22Rv1 (cell line): ENCODE results near the gene PGAP6.

Experiments
- H3K27ac ChIP-seq: fragments of 450-650 bp; 2 replicates; pipeline ENCODE4 v1.5.1; 2017
- CTCF ChIP-seq: fragments of 450-650 bp; IDR thresholded peaks from 2 replicates; pipeline ENCODE4 v1.5.1; 2017; ENCODE audit warnings: mild to moderate bottlenecking
- ZFX ChIP-seq: fragments of 450-650 bp; IDR thresholded peaks from 2 replicates; pipeline ENCODE4 v1.6.1; 2017; ENCODE audit warnings: antibody characterized with exemption, borderline replicate concordance

Gene PGAP6

GRCh38 chr16:380762-381011, 1.1 kb downstream of the PGAP6 start:
- TF ChIP-seq ZFX = no peak
- no peak for TF ChIP-seq CTCF
- H3K27ac ChIP-seq = peak overlapping the region; percentile 96

DNA sequence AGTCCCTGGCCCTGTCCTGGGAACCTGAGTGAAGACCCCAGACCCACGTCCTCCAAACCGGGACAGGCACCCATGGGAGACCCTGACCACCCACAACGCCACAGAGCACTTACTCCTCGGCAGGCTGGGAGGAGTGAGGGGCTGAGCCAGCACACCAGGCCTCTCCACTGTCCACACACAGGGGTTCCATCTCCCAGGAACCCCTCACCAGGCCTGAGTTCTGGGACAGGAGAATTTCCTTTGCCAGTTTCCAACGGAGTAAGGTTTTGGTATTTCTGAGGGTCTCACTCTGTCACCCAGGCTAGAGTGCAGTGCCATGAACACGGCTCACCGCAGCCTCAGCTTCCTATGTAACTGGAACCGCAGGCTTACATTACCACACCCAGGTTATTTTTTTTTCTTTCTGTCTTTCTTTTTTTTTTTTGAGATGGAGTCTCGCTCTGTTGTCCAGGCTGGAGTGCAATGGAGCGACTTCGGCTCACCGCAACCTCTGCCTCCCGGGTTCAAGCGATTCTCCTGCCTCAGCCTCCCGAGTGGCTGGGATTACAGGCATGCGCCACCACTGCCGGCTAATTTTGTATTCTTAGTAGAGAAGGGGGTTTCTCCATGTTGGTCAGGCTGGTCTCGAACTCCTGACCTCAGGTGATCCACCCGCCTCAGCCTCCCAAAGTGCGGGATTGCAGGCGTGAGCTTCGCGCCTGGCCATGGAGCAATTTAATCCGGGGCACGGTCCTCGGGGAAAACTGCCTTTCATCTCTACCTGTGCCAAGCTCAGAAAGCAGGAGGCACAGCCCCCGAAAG, 1.6 kb downstream of the PGAP6 start:
- peak overlapping the region; percentile 96 for H3K27ac ChIP-seq
- TF ChIP-seq ZFX = no peak
- no peak for TF ChIP-seq CTCF

DNA sequence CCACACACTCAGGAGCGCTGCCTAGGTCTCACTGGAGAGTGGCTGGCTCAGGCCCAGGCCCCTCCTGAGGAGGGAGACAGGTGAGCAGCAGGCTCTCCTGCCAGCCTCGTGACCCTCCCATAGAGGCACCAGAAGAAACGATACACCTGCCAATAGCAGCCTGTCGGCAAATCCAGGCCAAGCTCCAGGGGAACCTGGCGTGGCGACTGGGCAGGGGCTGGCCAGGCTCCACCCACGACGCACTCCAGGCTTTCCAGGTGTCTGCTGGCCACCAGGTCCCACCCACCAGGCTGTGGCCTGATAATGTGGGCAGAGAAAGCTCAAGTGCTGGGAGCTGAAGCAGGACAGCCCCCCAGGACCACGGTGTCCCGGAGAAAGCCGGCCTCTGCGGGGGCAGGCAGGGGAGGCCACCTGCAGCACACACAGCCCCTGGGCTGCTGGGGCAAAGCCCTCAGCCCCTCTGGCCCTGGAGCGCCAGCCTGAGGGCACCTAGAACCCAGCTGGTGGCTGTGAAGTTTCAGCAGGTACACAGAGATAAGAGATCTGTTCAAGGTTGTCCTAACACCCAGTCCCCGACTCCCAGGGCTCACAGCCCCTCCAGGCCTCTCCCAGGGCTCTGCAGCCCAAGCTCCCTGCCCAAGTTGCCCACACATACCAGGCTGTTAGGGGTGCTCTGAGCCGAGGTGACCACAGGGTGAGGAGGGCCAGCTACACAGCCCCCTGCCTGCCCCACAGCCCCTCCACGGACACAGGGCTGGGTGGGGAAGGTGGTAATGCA, 2.4 kb downstream of the PGAP6 start:
- peak overlapping the region; percentile 96 for H3K27ac ChIP-seq
- TF ChIP-seq CTCF (no peak), ZFX (no peak)

- TF ChIP-seq ZFX (no peak), CTCF (no peak)
- peak overlapping the region; percentile 96 for H3K27ac ChIP-seq
Measured at GRCh38 chr16:378821-379182, 3.0 kb downstream of the PGAP6 start.

DNA sequence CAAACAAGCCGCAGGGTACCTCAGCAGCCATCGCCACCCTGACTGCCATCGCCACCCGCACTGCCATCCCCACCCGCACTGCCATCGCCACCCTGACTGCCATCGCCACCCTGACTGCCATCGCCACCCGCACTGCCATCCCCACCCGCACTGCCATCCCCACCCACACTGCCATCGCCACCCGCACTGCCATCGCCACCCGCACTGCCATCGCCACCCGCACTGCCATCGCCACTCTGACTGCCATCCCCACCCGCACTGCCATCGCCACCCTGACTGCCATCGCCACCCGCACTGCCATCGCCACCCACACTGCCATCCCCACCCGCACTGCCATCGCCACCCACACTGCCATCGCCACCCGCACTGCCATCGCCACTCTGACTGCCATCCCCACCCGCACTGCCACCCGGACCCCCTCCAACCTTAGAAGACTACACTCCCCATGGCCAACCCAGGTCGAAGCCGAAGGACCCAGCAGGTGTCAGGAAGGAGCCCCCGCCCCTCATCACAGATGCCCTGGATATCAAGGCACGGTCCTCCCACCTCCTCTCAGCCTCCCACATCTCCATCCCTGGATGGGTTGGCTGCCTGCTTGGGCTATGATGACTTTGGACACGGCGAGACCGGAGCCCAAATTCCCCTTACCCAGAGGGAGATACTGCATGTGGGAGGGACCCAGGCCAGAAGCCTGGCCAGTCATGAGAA, 3.5 kb downstream of the PGAP6 start:
- peak overlapping the region; percentile 96 for H3K27ac ChIP-seq

- no peak for TF ChIP-seq ZFX
- no peak for TF ChIP-seq CTCF
Measured at GRCh38 chr16:377419-377951, 4.3 kb downstream of the PGAP6 start.

DNA sequence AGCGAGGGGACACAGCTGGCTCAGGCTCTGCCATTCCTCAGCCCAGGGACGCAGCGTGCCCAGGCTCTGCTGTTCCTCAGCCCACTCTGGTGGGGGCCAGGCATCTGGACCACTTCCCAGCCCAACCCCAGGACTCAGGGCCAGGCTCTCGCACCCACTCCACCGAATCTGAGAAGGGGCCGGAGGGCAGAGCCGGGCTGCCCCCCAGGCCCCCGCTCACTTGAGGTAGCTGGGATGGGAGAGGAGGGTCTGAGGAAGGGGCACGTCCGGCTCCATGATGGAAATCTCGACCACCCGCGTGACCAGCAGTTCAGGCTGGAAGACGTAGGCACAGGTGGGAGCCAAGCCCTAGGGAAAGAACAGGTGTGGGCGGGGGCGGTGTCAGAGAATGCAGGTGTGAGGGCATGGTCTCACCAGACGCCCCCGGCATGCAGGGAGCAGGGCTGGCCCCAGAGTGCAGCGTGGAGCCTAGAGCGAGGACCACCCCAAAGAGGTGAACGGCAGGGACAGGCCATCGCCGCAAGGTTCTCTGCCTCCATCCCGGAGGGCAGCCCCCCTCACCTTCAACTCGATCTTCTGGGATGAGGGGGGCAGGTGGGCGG, 4.9 kb downstream of the PGAP6 start:
- H3K27ac ChIP-seq = no peak overlapping the region
- TF ChIP-seq ZFX (no peak), CTCF (no peak)

More at GRCh38 chr16:377419-377951, 4.3 kb downstream of the PGAP6 start:
- H3K27ac ChIP-seq = no peak overlapping the region
